DND-41 (cell line): ENCODE measurements around the gene DNAAF5.

Source experiments
- ATAC-seq: fragments of 200-7000 bp; cut with Tn5 transposase; 3 replicates; pipeline ENCODE4 v1.9.1; 2021; ENCODE audit warnings: low read depth; ENCODE audit not compliant: insufficient read depth
- DNase-seq: peaks from one replicate; pipeline ENCODE4 v3.0.0-alpha.2; 2020
- H2AFZ ChIP-seq: 2 replicates; pipeline ENCODE4 v1.6.0; 2012; ENCODE audit warnings: low read depth, low read length
- H3K27ac ChIP-seq: 2 replicates; pipeline ENCODE4 v1.5.1; 2012; ENCODE audit warnings: low read length, inconsistent platforms
- H3K27me3 ChIP-seq: fragments of 200-600 bp; sonication (generic); 2 replicates; pipeline ENCODE4 v1.6.0; 2012; ENCODE audit warnings: low read length, mild to moderate bottlenecking, inconsistent platforms; ENCODE audit not compliant: insufficient read depth, poor library complexity
- H3K36me3 ChIP-seq: 2 replicates; pipeline ENCODE4 v1.5.1; 2012; ENCODE audit warnings: low read length, inconsistent platforms; ENCODE audit not compliant: insufficient read depth
- H3K4me1 ChIP-seq: 2 replicates; pipeline ENCODE4 v1.5.1; 2012; ENCODE audit warnings: mild to moderate bottlenecking, low read length; ENCODE audit not compliant: insufficient read depth
- H3K4me2 ChIP-seq: 2 replicates; pipeline ENCODE4 v1.6.0; 2012; ENCODE audit warnings: mild to moderate bottlenecking, moderate library complexity, low read length, inconsistent platforms; ENCODE audit not compliant: insufficient read depth
- H3K4me3 ChIP-seq, 2 experiments: fragments of 200-600 bp in 1 of 2; shearing (Covaris generic) in 1 of 2; 2 replicates each; pipeline ENCODE4 v1.5.1; 2012 to 2016; ENCODE audit warnings: inconsistent platforms in 2 of 2, low read length in 2 of 2, mild to moderate bottlenecking in 2 of 2, low read depth in 1 of 2, moderate library complexity in 1 of 2
- H3K79me2 ChIP-seq: 2 replicates; pipeline ENCODE4 v1.6.0; 2012; ENCODE audit warnings: low read length, inconsistent platforms; ENCODE audit not compliant: insufficient read depth
- H3K9ac ChIP-seq: 2 replicates; pipeline ENCODE4 v1.6.0; 2012; ENCODE audit warnings: low read depth, mild to moderate bottlenecking, inconsistent platforms, low read length, moderate library complexity
- H3K9me3 ChIP-seq: 2 replicates; pipeline ENCODE4 v1.5.1; 2012; ENCODE audit warnings: low read length, moderate library complexity, mild to moderate bottlenecking, inconsistent platforms; ENCODE audit not compliant: insufficient read depth, severe bottlenecking
- H4K20me1 ChIP-seq: 2 replicates; pipeline ENCODE4 v1.6.0; 2012; ENCODE audit warnings: low read length; ENCODE audit not compliant: insufficient read depth
- CTCF ChIP-seq: IDR thresholded peaks from 2 replicates; pipeline ENCODE4 v1.5.1; 2012; ENCODE audit warnings: borderline replicate concordance, low read length, moderate library complexity, mild to moderate bottlenecking; ENCODE audit not compliant: poor library complexity, severe bottlenecking; ENCODE audit errors: extremely low read depth
- EZH2 ChIP-seq: IDR thresholded peaks from 3 replicates; pipeline ENCODE4 v1.6.1; 2012; ENCODE audit warnings: borderline replicate concordance, low read depth, mild to moderate bottlenecking, moderate library complexity, low read length, inconsistent platforms; ENCODE audit not compliant: severe bottlenecking

The DNAAF5 gene

DNA sequence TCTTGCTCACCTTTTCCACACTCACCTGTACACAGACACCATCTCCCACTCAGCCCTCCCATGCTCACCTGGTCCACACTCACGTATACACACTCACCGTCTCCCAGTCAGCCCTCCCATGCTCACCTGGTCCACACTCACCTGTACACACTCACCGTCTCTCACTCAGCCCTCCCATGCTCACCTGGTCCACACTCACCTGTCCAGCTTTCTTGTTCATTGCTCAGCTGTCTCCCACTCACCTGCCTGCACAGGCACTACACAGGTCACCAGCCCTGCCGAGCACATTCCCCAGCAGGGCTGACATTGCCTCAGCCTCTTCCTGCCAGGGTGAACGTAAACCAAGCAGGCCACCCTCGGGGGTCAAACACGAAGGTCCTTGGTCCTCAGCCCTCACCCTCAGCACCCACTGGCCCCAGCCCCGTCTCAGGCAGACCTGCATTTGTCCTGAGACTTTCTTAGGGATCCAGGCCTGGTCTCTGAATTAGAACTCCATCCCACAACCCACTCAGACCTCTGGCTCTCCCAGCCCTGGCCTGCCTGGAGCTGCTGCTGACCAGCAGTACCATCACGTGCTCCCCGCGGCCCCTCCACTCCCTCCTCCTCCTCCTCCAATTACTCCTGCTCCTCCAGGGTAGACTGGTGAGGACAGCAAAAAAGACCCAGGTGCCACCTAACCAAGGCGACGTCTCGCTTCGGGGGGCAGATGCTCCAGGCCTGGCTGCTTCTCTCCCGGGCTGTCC is 12.8 kb upstream of the DNAAF5 start:
- Histone ChIP-seq H3K9me3 (no peaks in the 10 kb centered on the region), H3K27me3 (no peaks in the 10 kb centered on the region), H3K4me2 (no peak overlapping the region), H3K79me2 (peaks cover 4% of the 10 kb centered on the region; the same call in 1 of the 2 replicates), H3K9ac (no peak overlapping the region), H2AFZ (no peak overlapping the region), H3K4me1 (no peaks in the 10 kb centered on the region), H3K4me3 (no peak overlapping the region), H3K36me3 (peaks cover 3% of the 10 kb centered on the region; the same call in 1 of the 2 replicates), H4K20me1 (no peaks in the 10 kb centered on the region), H3K27ac (no peak overlapping the region)
- TF ChIP-seq CTCF (no peak), EZH2 (no peak)
- DNase-seq (no peak), ATAC-seq (no peak)

DNA sequence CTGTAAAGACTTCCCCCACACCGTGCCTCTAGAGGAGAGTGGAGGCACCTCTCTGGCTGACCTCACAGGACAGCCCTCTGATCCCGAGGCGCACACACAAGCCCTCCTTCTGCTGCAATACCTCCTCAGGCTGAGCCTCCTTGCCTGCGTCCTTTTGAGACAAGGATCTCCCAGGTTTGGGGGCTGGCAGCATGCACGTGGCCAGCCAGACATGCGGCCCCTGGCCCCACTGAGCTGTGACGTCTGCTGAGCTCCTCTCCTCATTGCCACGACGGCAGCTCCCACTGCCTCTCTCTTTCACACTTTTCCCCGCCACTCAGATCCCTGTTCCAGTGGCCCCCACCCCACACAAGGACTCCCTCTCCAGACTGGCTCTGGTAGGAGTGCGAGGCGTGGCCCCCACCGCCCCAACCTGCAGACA is 12.2 kb upstream of the DNAAF5 start:
- no peak for ATAC-seq
- Histone ChIP-seq H3K4me2 (no peak overlapping the region), H3K27me3 (no peaks in the 10 kb centered on the region), H3K4me3 (no peak overlapping the region), H3K4me1 (no peaks in the 10 kb centered on the region), H3K9me3 (no peaks in the 10 kb centered on the region), H3K36me3 (peaks cover 3% of the 10 kb centered on the region; the same call in 1 of the 2 replicates), H4K20me1 (no peaks in the 10 kb centered on the region), H3K79me2 (peaks cover 4% of the 10 kb centered on the region; the same call in 1 of the 2 replicates), H3K27ac (no peak overlapping the region), H2AFZ (no peak overlapping the region), H3K9ac (no peak overlapping the region)
- DNase-seq, result no peak
- TF ChIP-seq EZH2, result no peak
- TF ChIP-seq CTCF, result no peak

- TF ChIP-seq CTCF (no peak), EZH2 (no peak)
- Histone ChIP-seq H3K27ac (no peak overlapping the region), H3K79me2 (peaks cover 4% of the 10 kb centered on the region; the same call in 1 of the 2 replicates), H4K20me1 (no peaks in the 10 kb centered on the region), H3K4me2 (no peak overlapping the region), H2AFZ (no peak overlapping the region), H3K27me3 (no peaks in the 10 kb centered on the region), H3K9me3 (peaks cover 6% of the 10 kb centered on the region), H3K4me1 (no peaks in the 10 kb centered on the region), H3K4me3 (no peak overlapping the region), H3K9ac (no peak overlapping the region), H3K36me3 (no peaks in the 10 kb centered on the region)
- ATAC-seq (no peak), DNase-seq (no peak)
Measured at GRCh38 chr7:716222-716621, 10.3 kb upstream of the DNAAF5 start.

GRCh38 chr7:716636-717035 is 9.9 kb upstream of the DNAAF5 start:
- H3K27ac ChIP-seq, result 0 out of 2 replicates have a peak overlapping the region, but pooled peaks have one; percentile 31
- peaks cover 4% of the 10 kb centered on the region; the same call in 1 of the 2 replicates for H3K79me2 ChIP-seq
- H3K9me3 ChIP-seq, result peaks cover 6% of the 10 kb centered on the region
- no peak overlapping the region for H2AFZ ChIP-seq
- no peaks in the 10 kb centered on the region for H3K36me3 ChIP-seq
- H4K20me1 ChIP-seq, result no peaks in the 10 kb centered on the region
- no peaks in the 10 kb centered on the region for H3K27me3 ChIP-seq
- H3K9ac ChIP-seq, result no peak overlapping the region
- H3K4me2 ChIP-seq, result no peak overlapping the region
- no peak for DNase-seq
- ATAC-seq, result peak; percentile 49; the same call in 1 of the 3 replicates
- no peak overlapping the region for H3K4me3 ChIP-seq
- H3K4me1 ChIP-seq, result no peaks in the 10 kb centered on the region
- TF ChIP-seq CTCF (no peak), EZH2 (no peak)
